HG03354 (cell line): ENCODE measurements around the gene SLC25A13.

ENCODE experiments used
- ATAC-seq: cut with Tn5 transposase; IDR thresholded peaks from one replicate; pipeline ENCODE4 v1.9.1; 2021; ENCODE audit warnings: mild to moderate bottlenecking; ENCODE audit not compliant: unreplicated experiment, poor library complexity, severe bottlenecking

The SLC25A13 gene

DNA sequence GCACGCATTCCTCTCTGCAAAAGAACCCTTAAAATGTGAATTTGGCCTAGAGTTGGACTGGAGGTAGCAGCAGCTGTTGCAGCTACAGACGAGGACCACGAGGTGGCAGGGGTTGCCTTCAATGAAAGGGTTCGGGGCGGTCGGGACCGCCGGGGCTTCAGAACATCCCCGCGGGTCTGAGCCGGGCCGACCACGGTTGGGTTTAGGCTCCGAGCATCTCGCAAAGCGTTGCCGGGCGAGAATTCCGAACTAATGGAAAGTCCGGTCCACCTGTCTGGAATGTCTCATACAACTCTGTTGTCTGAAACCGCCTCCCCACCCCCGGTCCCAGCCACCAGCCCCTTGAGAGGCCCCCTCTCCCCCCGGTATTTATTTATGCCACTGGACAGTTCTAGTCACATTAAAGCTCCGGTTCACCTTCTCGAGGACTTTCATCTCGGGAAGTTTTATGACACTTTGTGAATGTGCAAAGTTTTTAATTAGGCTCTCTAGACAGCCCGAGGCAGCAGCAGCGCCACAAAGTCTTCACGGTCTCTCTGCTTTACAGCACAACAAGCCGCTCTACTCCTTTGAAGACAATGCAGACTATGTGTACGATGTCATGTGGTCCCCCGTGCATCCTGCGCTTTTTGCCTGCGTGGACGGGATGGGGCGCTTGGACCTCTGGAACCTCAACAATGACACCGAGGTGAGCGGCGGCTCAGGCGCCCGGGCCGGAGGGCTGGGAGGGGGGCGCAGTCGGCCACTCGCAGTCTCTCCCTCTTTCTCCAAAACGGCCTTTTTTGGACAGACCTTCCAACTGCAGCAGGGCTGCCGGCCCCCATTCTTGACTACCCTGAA lies 246.2 kb downstream of the SLC25A13 start:
- ATAC-seq: peak; percentile 94

DNA sequence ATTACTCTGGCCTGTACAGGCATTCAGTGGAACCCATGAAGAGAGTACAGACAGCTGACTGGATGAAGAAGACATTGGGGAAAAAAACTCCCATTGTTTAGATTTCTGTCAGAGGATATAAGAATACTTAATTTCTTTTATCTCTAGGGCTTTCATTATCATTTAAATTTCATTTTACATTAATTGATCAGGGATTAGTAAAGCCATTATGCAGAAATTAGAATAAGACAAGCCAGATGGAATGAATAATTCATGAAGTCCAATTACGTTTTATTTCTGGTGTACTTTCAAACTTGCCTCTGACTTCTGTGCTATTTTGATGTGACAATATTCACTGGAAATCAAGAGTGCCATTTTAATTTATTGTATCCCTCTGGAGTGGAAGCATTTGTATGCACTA lies 247.0 kb downstream of the SLC25A13 start:
- ATAC-seq: no peak
